Epithelial cell of esophagus (primary cell): ENCODE data around the gene SERPINA9.

Experiments used
- DNase-seq: peaks from one replicate; pipeline ENCODE4 v3.0.0; 2010; ENCODE audit warnings: low read depth
- H3K4me3 ChIP-seq: 2 replicates; pipeline ENCODE4 v1.5.1; 2011; ENCODE audit warnings: mild to moderate bottlenecking, low read length, control low read depth
- TF ChIP-seq, protein P1 (sequence below): IDR thresholded peaks from 2 replicates; pipeline ENCODE4 v1.5.1; 2011; ENCODE audit warnings: low read depth, mild to moderate bottlenecking, low read length, control low read depth, inconsistent platforms; ENCODE audit not compliant: insufficient read depth; ENCODE audit errors: missing control alignments

Gene SERPINA9

DNA sequence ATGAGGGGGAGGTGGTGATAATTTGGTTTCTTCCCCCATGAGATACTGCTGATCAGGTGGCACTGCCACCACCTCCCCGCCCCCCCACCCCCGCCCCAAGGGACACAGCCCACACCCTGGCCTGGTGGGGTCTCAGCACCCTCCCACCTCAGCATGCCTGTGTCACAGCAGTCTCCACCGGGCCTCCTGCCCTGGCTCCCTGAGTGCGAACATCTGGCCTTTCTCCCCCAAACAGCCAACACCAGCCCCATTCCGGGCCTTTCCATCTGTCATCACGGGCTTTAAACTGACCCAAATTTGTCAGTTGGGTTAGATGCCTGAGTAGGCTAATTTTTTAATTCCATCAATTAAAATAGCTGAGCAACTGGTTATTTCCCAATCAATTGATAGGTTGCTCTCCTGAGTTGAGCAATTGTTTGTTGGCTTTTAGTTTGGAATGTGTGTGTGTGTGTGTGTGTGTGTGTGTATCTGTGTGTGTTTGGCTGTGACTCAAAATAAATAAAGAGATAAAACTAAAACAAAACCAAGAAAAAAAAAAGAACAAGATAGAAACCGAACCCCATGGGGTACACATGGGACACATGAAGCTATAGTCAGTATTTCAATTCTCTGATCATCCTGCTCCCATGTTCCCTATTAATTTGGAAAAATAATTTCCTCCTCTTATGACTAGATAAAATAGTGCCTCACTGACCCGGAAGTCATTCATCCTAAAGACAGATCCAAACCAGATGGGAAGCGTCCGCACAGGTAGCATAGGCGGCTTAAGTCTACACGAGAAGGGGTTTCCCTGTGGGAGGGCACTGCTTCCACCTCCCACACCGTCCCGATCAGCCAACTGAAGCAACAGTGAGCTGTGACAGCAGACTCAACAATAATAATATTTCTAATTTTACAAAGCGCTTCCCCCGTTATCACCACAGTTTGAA lies 25.9 kb upstream of the SERPINA9 start:
- TF ChIP-seq, protein P1, sequence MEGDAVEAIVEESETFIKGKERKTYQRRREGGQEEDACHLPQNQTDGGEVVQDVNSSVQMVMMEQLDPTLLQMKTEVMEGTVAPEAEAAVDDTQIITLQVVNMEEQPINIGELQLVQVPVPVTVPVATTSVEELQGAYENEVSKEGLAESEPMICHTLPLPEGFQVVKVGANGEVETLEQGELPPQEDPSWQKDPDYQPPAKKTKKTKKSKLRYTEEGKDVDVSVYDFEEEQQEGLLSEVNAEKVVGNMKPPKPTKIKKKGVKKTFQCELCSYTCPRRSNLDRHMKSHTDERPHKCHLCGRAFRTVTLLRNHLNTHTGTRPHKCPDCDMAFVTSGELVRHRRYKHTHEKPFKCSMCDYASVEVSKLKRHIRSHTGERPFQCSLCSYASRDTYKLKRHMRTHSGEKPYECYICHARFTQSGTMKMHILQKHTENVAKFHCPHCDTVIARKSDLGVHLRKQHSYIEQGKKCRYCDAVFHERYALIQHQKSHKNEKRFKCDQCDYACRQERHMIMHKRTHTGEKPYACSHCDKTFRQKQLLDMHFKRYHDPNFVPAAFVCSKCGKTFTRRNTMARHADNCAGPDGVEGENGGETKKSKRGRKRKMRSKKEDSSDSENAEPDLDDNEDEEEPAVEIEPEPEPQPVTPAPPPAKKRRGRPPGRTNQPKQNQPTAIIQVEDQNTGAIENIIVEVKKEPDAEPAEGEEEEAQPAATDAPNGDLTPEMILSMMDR, result no peak
- H3K4me3 ChIP-seq, result no peak overlapping the region
- DNase-seq, result no peak

DNA sequence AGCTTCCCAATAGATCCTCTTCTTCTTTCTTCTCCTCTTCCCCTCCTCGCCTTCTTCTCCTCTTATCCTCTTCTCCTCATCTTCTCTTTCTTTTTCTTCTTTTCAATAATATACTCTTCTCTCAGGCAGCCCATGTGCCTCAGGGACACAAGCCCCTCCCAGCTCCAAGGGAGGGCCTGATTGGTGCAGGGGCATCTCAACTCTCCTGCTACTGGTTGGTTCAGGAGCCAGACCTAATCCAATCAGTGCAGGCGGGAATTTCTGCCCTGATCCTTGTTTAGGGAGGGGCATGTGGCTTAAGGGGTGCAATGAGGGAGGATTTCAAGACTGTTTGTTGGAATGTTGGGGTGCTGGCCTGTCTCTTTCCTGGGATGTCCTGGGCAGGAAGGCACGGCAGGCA lies 24.3 kb upstream of the SERPINA9 start:
- H3K4me3 ChIP-seq, result no peak overlapping the region
- TF ChIP-seq, protein P1, result no peak
- no peak for DNase-seq

DNA sequence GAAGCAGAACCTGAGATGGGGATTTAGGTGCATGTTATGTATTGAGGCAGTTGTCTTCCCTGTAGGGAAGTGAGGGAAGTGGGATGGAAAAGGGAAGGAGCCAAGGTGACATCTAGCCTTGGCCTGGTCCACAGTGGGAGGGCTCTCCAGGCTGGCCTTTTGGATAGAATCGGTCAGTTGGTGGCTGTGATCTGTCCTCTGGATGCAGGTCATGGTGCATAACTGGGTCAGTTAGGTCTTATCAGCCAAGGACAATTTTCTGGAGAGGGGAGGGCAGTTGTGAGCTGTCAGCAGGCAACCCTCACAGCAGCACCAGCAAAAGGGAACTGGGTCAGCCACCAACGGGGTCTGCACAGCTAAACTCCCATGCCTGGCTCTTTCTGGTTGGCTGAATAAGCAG lies 23.7 kb upstream of the SERPINA9 start:
- DNase-seq, result no peak
- TF ChIP-seq, protein P1, result no peak
- H3K4me3 ChIP-seq, result no peak overlapping the region

DNA sequence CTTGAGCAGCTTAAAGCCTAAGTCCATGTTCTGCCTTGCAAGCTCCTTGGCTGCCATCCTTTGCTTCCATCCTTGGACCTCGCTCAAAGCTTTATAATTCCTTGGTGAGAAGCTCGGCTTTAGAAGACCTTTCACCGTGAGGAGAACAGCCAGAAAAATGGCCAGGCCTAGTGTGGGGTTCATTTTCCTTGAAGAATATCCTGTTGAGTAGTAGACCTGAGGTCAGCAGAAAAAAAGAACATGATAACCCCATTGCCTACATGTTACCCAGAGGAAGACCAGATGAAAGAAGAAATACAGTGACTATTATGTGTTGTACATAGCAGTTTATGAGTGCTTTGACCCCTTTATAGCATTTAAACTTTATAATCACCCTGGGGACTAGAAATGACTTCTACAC lies 22.2 kb upstream of the SERPINA9 start:
- H3K4me3 ChIP-seq, result no peak overlapping the region
- DNase-seq, result no peak
- TF ChIP-seq, protein P1, result no peak

DNA sequence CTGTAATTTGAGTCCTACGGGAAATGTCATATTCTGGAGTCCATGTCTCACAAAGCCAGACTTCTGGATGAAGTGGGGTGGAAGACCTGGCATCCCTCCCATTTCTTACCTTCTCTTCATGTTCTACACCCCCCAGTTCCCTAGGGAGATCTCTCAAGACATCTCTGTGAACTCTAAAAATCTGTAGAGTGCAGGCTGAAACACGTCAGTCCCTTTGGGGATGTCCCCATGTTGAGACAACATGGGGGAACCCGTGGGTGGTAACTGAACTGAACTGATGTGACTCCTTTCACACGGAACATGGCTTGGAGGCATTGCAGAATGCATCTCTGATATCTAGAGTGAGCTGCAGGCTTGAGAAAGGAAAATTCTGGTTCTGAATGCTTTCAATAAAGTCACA lies 18.1 kb upstream of the SERPINA9 start:
- no peak overlapping the region for H3K4me3 ChIP-seq
- TF ChIP-seq, protein P1, result no peak
- DNase-seq, result no peak

DNA sequence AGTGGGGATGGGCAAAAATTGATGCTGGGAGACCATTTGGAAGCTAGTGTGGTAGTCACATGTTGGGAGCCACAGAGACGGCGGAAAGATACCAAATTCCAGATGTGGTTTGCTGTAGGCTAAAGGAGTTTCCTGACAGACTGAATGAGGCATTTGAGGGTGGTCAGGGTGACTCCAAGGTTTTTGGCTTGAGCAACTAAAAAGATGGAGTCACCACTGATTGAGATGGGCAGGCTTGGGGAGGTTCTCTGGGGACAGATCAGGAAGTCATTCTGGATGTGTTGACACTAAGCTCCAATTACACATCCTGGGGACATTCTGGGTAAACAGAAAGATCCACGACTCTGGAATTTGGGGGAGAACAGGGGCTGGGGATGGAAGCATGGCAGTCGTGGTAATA lies 15.5 kb upstream of the SERPINA9 start:
- no peak for DNase-seq
- TF ChIP-seq, protein P1, result no peak
- no peak overlapping the region for H3K4me3 ChIP-seq

DNA sequence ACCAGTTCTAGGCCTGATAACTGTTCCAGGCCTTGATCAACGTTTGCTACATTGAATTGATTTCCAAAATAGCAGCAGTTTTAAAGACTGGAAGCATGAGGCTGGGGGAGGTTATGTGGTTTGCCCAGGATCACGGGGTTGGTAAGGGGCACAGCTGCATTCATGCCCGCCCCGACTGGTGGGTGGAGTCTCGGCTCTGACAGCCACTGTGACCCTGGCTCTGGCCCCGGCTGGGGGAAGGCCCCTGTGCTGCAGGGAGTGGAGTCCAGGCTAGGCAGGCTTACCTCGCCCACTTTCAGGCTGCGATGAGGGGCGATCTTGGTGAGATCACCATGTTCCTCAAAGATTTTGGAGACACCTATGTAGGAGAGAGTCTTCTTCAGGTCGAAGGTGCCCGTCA lies 13.3 kb upstream of the SERPINA9 start:
- H3K4me3 ChIP-seq, result no peak overlapping the region
- TF ChIP-seq, protein P1, result no peak
- no peak for DNase-seq
